ENCODE data around the gene PLCH1.

DNA sequence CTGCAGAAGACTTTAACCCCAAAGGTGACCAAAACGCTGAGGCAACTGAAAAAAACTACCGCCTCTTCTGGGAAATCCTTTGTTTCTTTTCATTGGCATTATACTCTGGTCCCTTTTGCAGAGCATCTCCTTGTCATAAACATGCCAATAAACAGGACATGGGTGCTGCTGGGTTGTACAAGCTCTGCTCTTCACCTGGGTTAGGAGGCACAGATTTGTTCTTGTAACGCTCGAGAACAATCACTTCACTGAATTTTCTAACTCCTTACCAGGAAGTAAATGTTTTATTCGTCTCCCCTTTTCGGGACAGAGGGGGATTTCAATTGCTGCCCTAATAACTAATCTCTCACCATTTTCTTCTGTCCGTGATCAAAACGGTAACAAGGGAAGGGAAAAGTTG lies 1.3 kb downstream of the PLCH1 start:
- TF ChIP-seq CTCF (IDR thresholded peaks at IDR 0.05) (no peak), POLR2A (IDR thresholded peaks at IDR 0.05) (no peak)

Data from uterus (tissue), 2 donors.